Calu3 (cell line): ENCODE results near the gene PCDHGB1. TPM values are rescaled to one million over a fixed set of nuclear protein-coding genes. Genes with fewer than 3 reads are reported as not detected.
"Not testable (repeated sequence)": the region's sequence is repeated elsewhere in the genome, so short reads cannot be mapped to it uniquely, and the experiment has no call there.

Experiments
- BruUV-seq: library from RNA; stranded (reverse); fragments of 400-500 nt; replicated peaks from 2 replicates; lab custom pipeline; 2021; lab: Mats Ljungman, UMichigan
- CTCF ChIA-PET: fragments of 300-600 bp; sonication (Branson Sonifier 250); formaldehyde crosslinking; loops from one replicate; lab custom pipeline; 2022; ENCODE audit warnings: antibody characterized with exemption; lab: Charles Lee
- DNase-seq: peaks from one replicate; pipeline ENCODE4 v3.0.0; 2022
- H3K27ac Mint-ChIP-seq: one replicate; pipeline ENCODE4 v1.8.0; 2022; ENCODE audit warnings: mixed read lengths; ENCODE audit not compliant: unreplicated experiment
- H3K27me3 Mint-ChIP-seq: one replicate; pipeline ENCODE4 v1.8.0; 2022; ENCODE audit warnings: mixed read lengths; ENCODE audit not compliant: unreplicated experiment
- H3K36me3 Mint-ChIP-seq: one replicate; pipeline ENCODE4 v1.8.0; 2022; ENCODE audit warnings: mild to moderate bottlenecking, moderate library complexity, mixed read lengths; ENCODE audit not compliant: insufficient read depth, unreplicated experiment
- H3K4me1 Mint-ChIP-seq: one replicate; pipeline ENCODE4 v1.8.0; 2022; ENCODE audit warnings: mild to moderate bottlenecking, low read depth, mixed read lengths; ENCODE audit not compliant: unreplicated experiment
- H3K4me3 Mint-ChIP-seq: one replicate; pipeline ENCODE4 v1.8.0; 2022; ENCODE audit warnings: mild to moderate bottlenecking, low read depth, moderate library complexity, mixed read lengths; ENCODE audit not compliant: unreplicated experiment
- H3K9me3 Mint-ChIP-seq: one replicate; pipeline ENCODE4 v1.8.0; 2022; ENCODE audit warnings: low read depth, mixed read lengths; ENCODE audit not compliant: unreplicated experiment
- CTCF ChIP-seq: fragments of 200-600 bp; IDR thresholded peaks from one replicate; pipeline ENCODE4 v1.8.0; 2022; ENCODE audit warnings: antibody characterized with exemption; ENCODE audit not compliant: unreplicated experiment
- intact Hi-C: fragments of 100-400 bp; cut with micrococcal nuclease; formaldehyde crosslinking; loops from one replicate; pipeline ENCODE4 v1.10.0; 2022; ENCODE audit not compliant: unreplicated experiment
- total RNA-seq: library from RNA; stranded (reverse); gene quantifications from 2 replicates; pipeline ENCODE4 v1.2.3, GENCODE V29; 2022

PCDHGB1 gene
- total RNA-seq, 1 experiment from 2014 or later = 0.19 TPM

GRCh38 chr5:141326088-141326854 is 23.6 kb upstream of the PCDHGB1 start:
- Mint-ChIP-seq H3K36me3 (peaks cover 6% of the 10 kb centered on the region), H3K9me3 (peaks cover 10% of the 10 kb centered on the region), H3K27me3 (no peaks in the 10 kb centered on the region), H3K4me3 (no peak overlapping the region), H3K4me1 (no peaks in the 10 kb centered on the region), H3K27ac (no peak overlapping the region)
- BruUV-seq = no TSS peak
- CTCF ChIA-PET = interaction anchor here (0.7 kb wide), 1 partner anchor 158 kb away, joined by 4 read pairs; no protein-coding TSS in a partner anchor
- no peak for TF ChIP-seq CTCF
- no peak for DNase-seq
- intact Hi-C loops = no loop called here

- intact Hi-C loops = no loop called here
- no TSS peak for BruUV-seq
- CTCF ChIA-PET = interaction anchor here (0.9 kb wide), 1 partner anchor 10 kb away, joined by 3 read pairs; the partner anchor contains the start of gene PCDHGA2
- no peak for DNase-seq
- TF ChIP-seq CTCF = no peak
- Mint-ChIP-seq H3K9me3 (peaks cover 8% of the 10 kb centered on the region), H3K4me3 (no peak overlapping the region), H3K36me3 (no peaks in the 10 kb centered on the region), H3K27ac (no peak overlapping the region), H3K4me1 (no peaks in the 10 kb centered on the region), H3K27me3 (no peaks in the 10 kb centered on the region)
Measured at GRCh38 chr5:141328231-141328630, 21.7 kb upstream of the PCDHGB1 start.

- Mint-ChIP-seq H3K27me3 (no peaks in the 10 kb centered on the region), H3K36me3 (no peaks in the 10 kb centered on the region), H3K27ac (no peak within 1 kb of the TSS), H3K4me3 (no peak within 1 kb of the TSS), H3K9me3 (peaks cover 8% of the 10 kb centered on the region), H3K4me1 (no peaks in the 10 kb centered on the region)
- DNase-seq = no peak
- CTCF ChIA-PET = interaction anchor here (0.9 to 1.8 kb wide), 2 partner anchors 10 to 234 kb away, joined by 3 to 5 read pairs; partner anchors contain the start of gene TAF7
- BruUV-seq = no TSS peak
- TF ChIP-seq CTCF = no peak
- intact Hi-C loops = no loop called here
Measured at GRCh38 chr5:141330299-141331080, 19.4 kb upstream of the PCDHGB1 start, which contains the start of gene PCDHGA1. PCDHGA1 (plus strand) TSS chr5:141330514.

GRCh38 chr5:141332571-141332970 is 17.3 kb upstream of the PCDHGB1 start:
- DNase-seq, H3K36me3 Mint-ChIP-seq, H3K27ac Mint-ChIP-seq, H3K27me3 Mint-ChIP-seq, CTCF ChIA-PET, intact Hi-C loops, H3K4me3 Mint-ChIP-seq, BruUV-seq, H3K4me1 Mint-ChIP-seq: not testable (repeated sequence)
- peaks cover 12% of the 10 kb centered on the region for H3K9me3 Mint-ChIP-seq
